Hepatocyte (in vitro differentiated cells): ENCODE measurements around the gene ADGRB2. TPM values are rescaled to one million over a fixed set of nuclear protein-coding genes. Genes with fewer than 3 reads are reported as not detected.
A peak's percentile ranks its signal among the peaks of the same experiment; 100 is the strongest.

ENCODE experiments used
- DNase-seq: peaks from one replicate; pipeline ENCODE4 v3.0.0-alpha.2; 2016; ENCODE audit warnings: low spot score
- H2AFZ ChIP-seq: fragments of 200-600 bp; sonication (generic); 2 replicates; pipeline ENCODE4 v1.6.0; 2016; ENCODE audit warnings: antibody characterized with exemption, mild to moderate bottlenecking
- H3K27ac ChIP-seq: fragments of 200-600 bp; sonication (generic); 2 replicates; pipeline ENCODE4 v1.5.1; 2016; ENCODE audit warnings: mild to moderate bottlenecking
- H3K27me3 ChIP-seq: fragments of 200-600 bp; sonication (generic); 2 replicates; pipeline ENCODE4 v1.6.1; 2016
- H3K36me3 ChIP-seq: fragments of 200-600 bp; sonication (generic); replicated peaks from 2 replicates; pipeline ENCODE4 v1.5.1; 2016; ENCODE audit warnings: low read depth; ENCODE audit not compliant: insufficient read depth
- H3K4me1 ChIP-seq: fragments of 200-600 bp; sonication (generic); 2 replicates; pipeline ENCODE4 v1.5.1; 2016; ENCODE audit warnings: mild to moderate bottlenecking, moderate library complexity; ENCODE audit not compliant: insufficient read depth
- H3K4me2 ChIP-seq: fragments of 200-600 bp; sonication (generic); 2 replicates; pipeline ENCODE4 v1.6.0; 2016
- H3K4me3 ChIP-seq: fragments of 200-600 bp; sonication (generic); 2 replicates; pipeline ENCODE4 v1.5.1; 2016; ENCODE audit warnings: mild to moderate bottlenecking
- H3K79me2 ChIP-seq: fragments of 200-600 bp; sonication (generic); 2 replicates; pipeline ENCODE4 v1.6.0; 2017; ENCODE audit warnings: mild to moderate bottlenecking
- H3K9me2 ChIP-seq: fragments of 200-600 bp; sonication (generic); replicated peaks from 2 replicates; pipeline ENCODE4 v1.6.0; 2017; ENCODE audit warnings: mild to moderate bottlenecking; ENCODE audit not compliant: insufficient read depth
- H3K9me3 ChIP-seq: fragments of 200-600 bp; sonication (generic); 2 replicates; pipeline ENCODE4 v1.5.1; 2016; ENCODE audit warnings: low read depth, mild to moderate bottlenecking
- H4K20me1 ChIP-seq: fragments of 200-600 bp; sonication (generic); 2 replicates; pipeline ENCODE4 v1.6.0; 2016; ENCODE audit warnings: mild to moderate bottlenecking; ENCODE audit not compliant: insufficient read depth, poor library complexity, severe bottlenecking
- CTCF ChIP-seq: fragments of 200-600 bp; sonication (generic); IDR thresholded peaks from 2 replicates; pipeline ENCODE4 v1.5.1; 2016; ENCODE audit warnings: antibody characterized with exemption, mild to moderate bottlenecking; ENCODE audit not compliant: poor library complexity
- EZH2 ChIP-seq: fragments of 200-600 bp; sonication (generic); IDR thresholded peaks from 2 replicates; pipeline ENCODE4 v1.6.1; 2016; ENCODE audit warnings: antibody characterized with exemption, mild to moderate bottlenecking, borderline replicate concordance
- EZH2phosphoT487 ChIP-seq: fragments of 200-600 bp; sonication (generic); IDR thresholded peaks from one replicate; pipeline ENCODE4 v1.6.1; 2018; ENCODE audit warnings: antibody characterized with exemption, mild to moderate bottlenecking, low read depth, moderate library complexity; ENCODE audit not compliant: unreplicated experiment, severe bottlenecking
- WGBS: methylation state at CpG from one replicate; pipeline ENCODE4 v1.1.6; 2016; ENCODE audit warnings: low lambda C conversion rate; ENCODE audit errors: missing lambda C conversion rate; 5-methylcytosine and 5-hydroxymethylcytosine counted together
- polyA plus RNA-seq: library from polyadenylated mRNA; unstranded; fragments of >200 nt; fragmentation: Nextera tagmentation; extraction: Ambion mirVana; gene quantifications from 2 replicates; pipeline ENCODE4 v1.2.1, GENCODE V29; 2016
- total RNA-seq: library from RNA; depleted of rRNA; stranded (reverse); fragments of >200 nt; gene quantifications from 2 replicates; pipeline ENCODE4 v1.2.3, GENCODE V29; 2014

ADGRB2 gene
- total and polyA plus RNA-seq, 2 experiments from 2014 or later = 7.7 to 10.5 TPM

- Histone ChIP-seq H3K4me3 (no peak overlapping the region), H3K27ac (no peak overlapping the region), H4K20me1 (no peaks in the 10 kb centered on the region), H3K9me3 (no peaks in the 10 kb centered on the region), H3K4me1 (peaks cover 2% of the 10 kb centered on the region), H3K79me2 (no peaks in the 10 kb centered on the region), H2AFZ (no peak overlapping the region), H3K36me3 (no peaks in the 10 kb centered on the region), H3K4me2 (no peak overlapping the region), H3K27me3 (no peaks in the 10 kb centered on the region), H3K9me2 (no peaks in the 10 kb centered on the region)
- TF ChIP-seq EZH2phosphoT487 = no peak
- no peak for TF ChIP-seq EZH2
- no peak for TF ChIP-seq CTCF
- 80% methylated on average over 6 of the region's 6 CpGs for WGBS
- peak; percentile 39 for DNase-seq
Measured at GRCh38 chr1:31689854-31690253, 74.3 kb downstream of the ADGRB2 start.

- no peak for TF ChIP-seq EZH2phosphoT487
- TF ChIP-seq EZH2 = no peak
- TF ChIP-seq CTCF = no peak
- Histone ChIP-seq H3K9me3 (no peaks in the 10 kb centered on the region), H3K9me2 (no peaks in the 10 kb centered on the region), H3K27me3 (no peaks in the 10 kb centered on the region), H3K27ac (no peak overlapping the region), H3K4me3 (no peak overlapping the region), H3K4me2 (no peak overlapping the region), H3K36me3 (no peaks in the 10 kb centered on the region), H3K79me2 (no peaks in the 10 kb centered on the region), H2AFZ (no peak overlapping the region), H3K4me1 (no peaks in the 10 kb centered on the region), H4K20me1 (no peaks in the 10 kb centered on the region)
- 90% methylated on average over 2 of the region's 2 CpGs for WGBS
- no peak for DNase-seq
Measured at GRCh38 chr1:31689379-31689778, 74.8 kb downstream of the ADGRB2 start.

- Histone ChIP-seq H3K4me1 (no peaks in the 10 kb centered on the region), H3K4me3 (no peak overlapping the region), H3K79me2 (no peaks in the 10 kb centered on the region), H3K27ac (no peak overlapping the region), H3K4me2 (no peak overlapping the region), H3K27me3 (no peaks in the 10 kb centered on the region), H3K9me3 (no peaks in the 10 kb centered on the region), H3K9me2 (no peaks in the 10 kb centered on the region), H4K20me1 (no peaks in the 10 kb centered on the region), H2AFZ (no peak overlapping the region), H3K36me3 (no peaks in the 10 kb centered on the region)
- TF ChIP-seq CTCF (no peak), EZH2 (no peak), EZH2phosphoT487 (no peak)
- no peak for DNase-seq
- WGBS = 62% methylated on average over 8 of the region's 8 CpGs
Measured at GRCh38 chr1:31688233-31688918, 75.8 kb downstream of the ADGRB2 start.
